Vagina (tissue), 2 donors: ENCODE results near the gene ADAM30. TPM values are rescaled to one million over a fixed set of nuclear protein-coding genes. Genes with fewer than 3 reads are reported as not detected.

Experiments
- DNase-seq, 2 donors: peaks; one replicate each; pipeline ENCODE4 v3.0.0-alpha.2; 2017; ENCODE audit errors: extremely low spot score in 2 of 2
- H3K27ac ChIP-seq: fragments of 200-600 bp; sonication (generic); one replicate; pipeline ENCODE4 v1.5.1; 2019
- H3K27me3 ChIP-seq: fragments of 200-600 bp; sonication (generic); one replicate; pipeline ENCODE4 v1.5.1; 2019
- H3K36me3 ChIP-seq, 2 donors: fragments of 200-600 bp; sonication (generic); one replicate each; pipeline ENCODE4 v1.5.1; 2017 to 2019
- H3K4me1 ChIP-seq: fragments of 200-600 bp; sonication (generic); one replicate; pipeline ENCODE4 v1.5.1; 2019
- H3K4me3 ChIP-seq, 2 donors: fragments of 200-600 bp; sonication (generic); 1 replicate in 1 of 2; 2 replicates in 1 of 2; pipeline ENCODE4 v1.5.1; 2016 to 2019
- H3K9me3 ChIP-seq: fragments of 200-600 bp; sonication (generic); one replicate; pipeline ENCODE4 v1.5.1; 2019
- POLR2A ChIP-seq, 2 donors: fragments of 450-650 bp; IDR thresholded peaks; one replicate each; pipeline ENCODE4 v1.6.1; 2017; ENCODE audit warnings: antibody characterized with exemption in 2 of 2, mild to moderate bottlenecking in 2 of 2, moderate library complexity in 2 of 2
- POLR2AphosphoS5 ChIP-seq, 2 donors: sonication (generic); formaldehyde crosslinking; IDR thresholded peaks; one replicate each; pipeline ENCODE4 v1.9.0; 2017; ENCODE audit warnings: antibody characterized with exemption in 2 of 2, mild to moderate bottlenecking in 2 of 2, low read depth in 1 of 2; ENCODE audit not compliant: insufficient read depth in 1 of 2
- intact Hi-C: fragments of 100-400 bp; cut with DNase I; formaldehyde crosslinking; loops from one replicate; pipeline ENCODE4 v1.15.1; 2023
- total RNA-seq: library from RNA; depleted of rRNA; stranded (reverse); fragments of >200 nt; gene quantifications from one replicate; pipeline ENCODE4 v1.2.3, GENCODE V29; 2016
- TF ChIP-seq, protein P1 (sequence below), 3 experiments: fragments of 450-650 bp in 2 of 3; fragments of 200-600 bp in 1 of 3; sonication (generic) in 1 of 3; IDR thresholded peaks; one replicate each; pipeline ENCODE4 v1.5.1; 2017 to 2019; ENCODE audit warnings: antibody characterized with exemption in 3 of 3, mild to moderate bottlenecking in 2 of 3, moderate library complexity in 2 of 3

Gene ADAM30
- total RNA-seq, 1 donor from 2014 or later: not detected

- TF ChIP-seq, protein P1, sequence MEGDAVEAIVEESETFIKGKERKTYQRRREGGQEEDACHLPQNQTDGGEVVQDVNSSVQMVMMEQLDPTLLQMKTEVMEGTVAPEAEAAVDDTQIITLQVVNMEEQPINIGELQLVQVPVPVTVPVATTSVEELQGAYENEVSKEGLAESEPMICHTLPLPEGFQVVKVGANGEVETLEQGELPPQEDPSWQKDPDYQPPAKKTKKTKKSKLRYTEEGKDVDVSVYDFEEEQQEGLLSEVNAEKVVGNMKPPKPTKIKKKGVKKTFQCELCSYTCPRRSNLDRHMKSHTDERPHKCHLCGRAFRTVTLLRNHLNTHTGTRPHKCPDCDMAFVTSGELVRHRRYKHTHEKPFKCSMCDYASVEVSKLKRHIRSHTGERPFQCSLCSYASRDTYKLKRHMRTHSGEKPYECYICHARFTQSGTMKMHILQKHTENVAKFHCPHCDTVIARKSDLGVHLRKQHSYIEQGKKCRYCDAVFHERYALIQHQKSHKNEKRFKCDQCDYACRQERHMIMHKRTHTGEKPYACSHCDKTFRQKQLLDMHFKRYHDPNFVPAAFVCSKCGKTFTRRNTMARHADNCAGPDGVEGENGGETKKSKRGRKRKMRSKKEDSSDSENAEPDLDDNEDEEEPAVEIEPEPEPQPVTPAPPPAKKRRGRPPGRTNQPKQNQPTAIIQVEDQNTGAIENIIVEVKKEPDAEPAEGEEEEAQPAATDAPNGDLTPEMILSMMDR (IDR thresholded peaks at IDR 0.05): peak in 2 of 3 experiments; percentile 29 to 34
- TF ChIP-seq POLR2AphosphoS5 (IDR thresholded peaks at IDR 0.05; ENCODE audit: insufficient read depth in 1 of 2, low read depth in 1 of 2) (no peak), POLR2A (IDR thresholded peaks at IDR 0.05) (no peak)
- Histone ChIP-seq H3K4me3 (no peak overlapping the region), H3K27ac (no peak overlapping the region), H3K9me3 (no peaks in the 10 kb centered on the region), H3K36me3 (no peaks in the 10 kb centered on the region), H3K4me1 (no peaks in the 10 kb centered on the region), H3K27me3 (no peaks in the 10 kb centered on the region)
- DNase-seq: no peak
- intact Hi-C loops: no loop called here
Observed at GRCh38 chr1:119885903-119886783, 10.2 kb downstream of the ADAM30 start.

GRCh38 chr1:119884711-119885110 lies 11.6 kb downstream of the ADAM30 start:
- no peak overlapping the region for H3K4me3 ChIP-seq
- H3K27ac ChIP-seq: no peak overlapping the region
- no peaks in the 10 kb centered on the region for H3K4me1 ChIP-seq
- DNase-seq: no peak
- H3K36me3 ChIP-seq: no peaks in the 10 kb centered on the region
- H3K27me3 ChIP-seq: no peaks in the 10 kb centered on the region
- no peaks in the 10 kb centered on the region for H3K9me3 ChIP-seq
- intact Hi-C loops: no loop called here
- TF ChIP-seq POLR2AphosphoS5 (IDR thresholded peaks at IDR 0.05; ENCODE audit: insufficient read depth in 1 of 2, low read depth in 1 of 2) (no peak), POLR2A (IDR thresholded peaks at IDR 0.05) (no peak)
- TF ChIP-seq, protein P1 (IDR thresholded peaks at IDR 0.05): no peak

DNA sequence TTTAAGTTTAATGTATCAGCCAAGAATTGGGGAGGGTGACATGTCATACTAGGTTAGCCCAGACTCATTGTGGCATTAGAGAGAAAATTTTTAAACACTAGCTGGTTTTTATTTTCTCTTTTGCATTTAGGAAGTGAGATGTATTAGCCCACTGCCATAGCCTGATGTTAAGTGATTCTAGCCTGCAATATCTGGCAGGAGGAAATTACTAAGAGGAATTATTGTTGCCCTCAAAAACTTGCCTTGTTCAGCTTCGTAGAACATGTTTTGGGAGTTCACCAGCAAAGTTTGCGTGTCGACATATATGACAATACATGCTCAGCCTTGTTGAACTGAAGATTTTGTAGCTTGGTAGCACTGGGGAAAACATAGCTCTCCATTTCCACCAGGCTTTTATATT lies 12.5 kb downstream of the ADAM30 start:
- no peak for DNase-seq
- Histone ChIP-seq H3K27me3 (no peaks in the 10 kb centered on the region), H3K27ac (no peak overlapping the region), H3K4me3 (no peak overlapping the region), H3K4me1 (no peaks in the 10 kb centered on the region), H3K36me3 (no peaks in the 10 kb centered on the region), H3K9me3 (no peaks in the 10 kb centered on the region)
- intact Hi-C loops: no loop called here
- no peak for TF ChIP-seq POLR2A (IDR thresholded peaks at IDR 0.05)
- no peak for TF ChIP-seq POLR2AphosphoS5 (IDR thresholded peaks at IDR 0.05; ENCODE audit: insufficient read depth in 1 of 2, low read depth in 1 of 2)
- TF ChIP-seq, protein P1 (IDR thresholded peaks at IDR 0.05): no peak

- DNase-seq: peak in 1 of 2 donors; percentile 77
- TF ChIP-seq POLR2A (IDR thresholded peaks at IDR 0.05) (no peak), POLR2AphosphoS5 (IDR thresholded peaks at IDR 0.05; ENCODE audit: insufficient read depth in 1 of 2, low read depth in 1 of 2) (no peak)
- TF ChIP-seq, protein P1 (IDR thresholded peaks at IDR 0.05): no peak
- H3K9me3 ChIP-seq: no peaks in the 10 kb centered on the region
- no peaks in the 10 kb centered on the region for H3K27me3 ChIP-seq
- intact Hi-C loops: no loop called here
- H3K4me3 ChIP-seq: no peak overlapping the region
- H3K27ac ChIP-seq: no peak overlapping the region
- H3K4me1 ChIP-seq: no peaks in the 10 kb centered on the region
- H3K36me3 ChIP-seq: no peaks in the 10 kb centered on the region
Observed at GRCh38 chr1:119882132-119883049, 13.9 kb downstream of the ADAM30 start.
